Stimulated activated CD8-positive, alpha-beta memory T cell treated with anti-CD3 and anti-CD28 coated beads, Interleukin-15, amount 100 ng/mL, for 1 hour (primary cell): ENCODE measurements around the gene ENTREP3.
"Not testable (repeated sequence)": the region's sequence is repeated elsewhere in the genome, so short reads cannot be mapped to it uniquely, and the experiment has no call there.

ENCODE experiments used
- DNase-seq: peaks from one replicate; pipeline ENCODE4 v3.0.0-alpha.2; 2020; ENCODE audit warnings: low read depth

ENTREP3 gene, protein sequence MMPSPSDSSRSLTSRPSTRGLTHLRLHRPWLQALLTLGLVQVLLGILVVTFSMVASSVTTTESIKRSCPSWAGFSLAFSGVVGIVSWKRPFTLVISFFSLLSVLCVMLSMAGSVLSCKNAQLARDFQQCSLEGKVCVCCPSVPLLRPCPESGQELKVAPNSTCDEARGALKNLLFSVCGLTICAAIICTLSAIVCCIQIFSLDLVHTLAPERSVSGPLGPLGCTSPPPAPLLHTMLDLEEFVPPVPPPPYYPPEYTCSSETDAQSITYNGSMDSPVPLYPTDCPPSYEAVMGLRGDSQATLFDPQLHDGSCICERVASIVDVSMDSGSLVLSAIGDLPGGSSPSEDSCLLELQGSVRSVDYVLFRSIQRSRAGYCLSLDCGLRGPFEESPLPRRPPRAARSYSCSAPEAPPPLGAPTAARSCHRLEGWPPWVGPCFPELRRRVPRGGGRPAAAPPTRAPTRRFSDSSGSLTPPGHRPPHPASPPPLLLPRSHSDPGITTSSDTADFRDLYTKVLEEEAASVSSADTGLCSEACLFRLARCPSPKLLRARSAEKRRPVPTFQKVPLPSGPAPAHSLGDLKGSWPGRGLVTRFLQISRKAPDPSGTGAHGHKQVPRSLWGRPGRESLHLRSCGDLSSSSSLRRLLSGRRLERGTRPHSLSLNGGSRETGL

DNA sequence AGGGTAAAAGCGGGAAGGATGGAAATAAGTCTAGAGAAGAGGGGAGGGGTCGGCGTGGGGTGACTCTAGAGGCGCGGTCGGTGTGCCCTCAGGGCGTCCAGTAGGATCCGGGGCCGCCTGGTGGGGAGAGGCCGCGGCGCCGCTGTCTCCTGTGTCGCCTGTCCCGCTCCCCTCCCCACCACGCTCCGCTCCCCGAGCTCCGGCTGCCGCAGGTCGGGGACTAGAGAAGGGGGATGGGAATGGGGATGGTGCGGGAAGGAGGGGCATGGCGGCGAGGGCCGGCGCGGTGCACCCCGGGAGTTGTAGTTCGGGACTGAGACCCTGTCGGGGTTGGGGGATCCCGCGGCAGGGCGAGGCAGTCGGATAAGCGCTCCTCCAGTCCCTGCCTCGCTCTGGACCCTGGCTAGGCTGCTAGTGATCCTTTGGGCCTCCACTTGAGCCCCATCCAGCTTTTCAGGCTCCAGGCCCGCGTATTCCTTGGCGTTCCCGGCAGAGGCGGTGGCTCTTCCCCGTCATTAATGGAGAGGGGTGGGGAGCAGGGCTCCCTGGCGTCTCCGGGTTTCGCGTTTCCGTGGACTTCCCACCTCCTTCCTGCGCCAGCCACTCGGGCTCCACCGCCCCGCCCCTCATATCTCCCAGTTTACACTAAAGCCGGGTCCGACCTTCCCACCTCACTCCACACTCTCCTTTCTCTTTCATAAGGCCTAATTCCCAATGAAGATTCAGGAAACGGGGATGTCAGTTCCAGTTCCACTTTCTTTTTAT, at the start of gene ENTREP3:
Gene ENTREP3, minus strand, starts transcription at position 241 of the 765 bp plus-strand sequence. CDS start 606 bp downstream, outside the sequence.
- DNase-seq, result peak; percentile 54

DNA sequence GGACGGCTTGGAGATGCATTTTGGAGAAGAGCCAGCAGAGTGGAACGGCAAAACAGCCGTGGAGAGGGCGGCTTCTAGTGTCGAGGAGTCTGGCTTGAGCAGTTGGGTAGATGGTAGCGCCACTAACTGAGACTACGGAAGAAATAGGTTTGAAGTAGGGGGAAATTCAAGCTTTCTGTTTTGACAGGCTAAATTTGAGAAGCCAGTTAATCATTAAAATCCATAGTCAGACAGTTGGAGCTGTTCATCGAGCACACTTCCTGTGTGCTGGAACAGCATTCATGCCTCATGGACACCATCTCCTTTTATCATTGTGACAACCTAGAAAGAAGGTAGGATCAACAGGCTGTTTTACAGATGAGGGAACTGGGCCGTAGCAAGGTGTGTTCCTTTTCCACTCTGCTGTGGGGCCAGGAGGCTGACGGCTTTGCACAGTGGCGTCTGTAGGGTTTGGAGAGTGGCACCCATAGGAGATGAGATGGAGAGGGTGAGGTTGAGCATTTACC, 49.3 kb upstream of the ENTREP3 start:
- no peak for DNase-seq

- DNase-seq, result no peak
Measured at GRCh38 chr1:155301342-155301841, 46.1 kb upstream of the ENTREP3 start, which contains the start of gene PKLR. TSS of gene PKLR (minus strand) at chr1:155301438. CDS start at chr1:155301395, 43 bp downstream.

DNA sequence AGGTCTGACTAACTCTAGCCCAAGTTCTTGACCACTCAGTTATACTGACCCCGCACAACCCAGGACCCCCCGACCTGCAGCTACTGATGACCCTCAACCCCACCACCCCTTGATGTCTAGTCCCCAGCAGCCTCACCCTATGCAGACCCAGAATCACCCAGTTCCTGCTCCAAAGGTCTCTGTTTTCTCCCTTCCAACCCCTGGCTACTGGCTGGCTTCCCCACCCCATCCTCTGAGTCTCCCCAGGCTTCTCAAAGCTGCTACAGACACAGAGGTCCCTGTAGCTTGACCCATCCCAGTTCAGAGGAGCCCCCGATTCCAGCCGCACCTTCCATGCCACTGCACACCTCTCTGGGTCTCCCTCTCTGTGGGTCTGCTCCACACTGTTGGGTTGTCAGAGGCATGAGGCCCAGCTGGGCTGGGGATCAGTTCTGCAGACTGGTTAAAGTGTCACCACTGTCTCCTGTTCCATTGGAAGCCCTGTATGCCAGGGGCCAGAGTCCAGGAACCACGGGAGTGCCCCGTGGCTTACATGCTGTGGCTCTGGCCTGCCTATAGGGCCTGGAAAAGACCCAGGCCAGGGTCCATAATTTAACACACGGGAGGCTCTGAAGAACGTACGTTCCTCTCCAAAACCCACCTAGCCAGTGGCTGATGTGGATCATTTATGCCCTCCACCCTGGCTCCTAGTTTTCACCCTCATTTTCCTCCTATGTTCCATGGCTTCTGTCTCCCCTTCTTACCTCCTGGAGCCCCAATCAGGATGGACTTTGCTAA, 45.5 kb upstream of the ENTREP3 start:
- no peak for DNase-seq

DNA sequence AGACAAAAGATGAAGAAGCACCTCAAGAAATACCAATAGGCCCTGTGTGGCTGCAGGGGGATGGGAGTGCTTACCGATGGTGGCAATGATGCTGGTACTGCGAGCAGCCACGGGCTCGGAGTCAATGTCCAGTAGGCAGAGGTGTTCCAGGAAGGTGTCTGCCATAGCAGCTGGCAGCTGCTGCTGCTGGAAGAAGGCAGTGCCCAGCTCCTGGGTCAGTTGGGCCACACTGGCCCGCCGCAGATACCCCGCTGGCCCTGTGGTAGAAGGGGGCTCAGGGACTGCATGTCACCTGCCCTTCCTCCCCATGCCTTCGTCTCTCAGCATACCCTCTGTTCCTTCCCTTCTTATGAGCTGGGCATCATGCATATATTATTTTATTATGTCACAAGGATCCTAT, 44.7 kb upstream of the ENTREP3 start:
- DNase-seq, result no peak

GRCh38 chr1:155297384-155297783, 42.1 kb upstream of the ENTREP3 start:
- no peak for DNase-seq

- no peak for DNase-seq
Measured at GRCh38 chr1:155296661-155297060, 41.4 kb upstream of the ENTREP3 start.

DNA sequence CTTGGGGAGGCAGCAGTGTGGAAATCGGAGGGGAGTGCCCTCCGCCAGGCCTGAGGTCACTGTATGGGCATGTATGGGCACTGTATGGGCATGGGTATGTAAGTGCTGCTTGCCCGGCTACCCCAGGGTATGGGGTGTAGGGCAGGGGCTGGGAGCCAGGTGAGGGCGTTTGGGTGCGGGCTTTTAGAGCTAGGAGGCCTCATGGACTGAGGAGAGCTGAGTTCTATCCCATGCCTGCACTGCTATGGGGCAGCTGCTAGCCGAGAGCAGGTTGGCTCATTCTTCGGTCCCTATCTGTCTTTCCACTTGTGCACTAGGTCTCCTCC, 40.6 kb upstream of the ENTREP3 start:
- no peak for DNase-seq

DNA sequence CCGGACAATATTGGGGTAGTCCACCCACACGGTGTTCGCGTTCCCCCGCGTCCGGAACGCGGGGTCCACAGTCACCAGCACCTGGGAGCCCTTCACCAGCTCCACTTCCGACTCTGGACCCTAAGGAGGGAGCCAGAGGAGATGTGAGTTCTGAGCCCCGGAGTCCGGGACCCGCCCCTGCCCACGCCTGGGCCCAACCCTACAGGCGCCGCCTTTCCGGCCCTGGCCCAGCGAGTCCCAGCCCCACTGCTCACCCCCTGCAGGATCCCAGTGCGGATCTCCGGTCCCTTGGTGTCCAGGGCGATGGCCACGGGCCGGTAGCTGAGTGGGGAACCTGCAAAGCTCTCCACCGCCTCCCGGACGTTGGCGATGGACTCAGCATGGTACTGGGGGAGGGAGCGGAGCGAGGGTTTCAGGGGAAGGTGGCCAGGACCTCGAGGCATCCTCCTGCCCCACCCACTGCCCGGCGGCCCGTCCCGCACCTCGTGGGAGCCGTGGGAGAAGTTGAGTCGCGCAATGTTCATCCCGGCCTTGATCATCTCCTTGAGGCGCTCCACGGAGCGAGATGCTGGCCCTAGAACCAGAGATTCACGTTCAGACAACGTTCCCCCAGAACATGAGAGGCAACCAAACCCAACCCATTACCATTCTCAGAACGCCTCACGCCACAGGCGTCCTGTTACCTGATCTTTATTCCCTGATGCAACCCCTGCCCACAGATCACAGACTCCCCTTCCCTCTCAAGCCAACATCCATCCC, 40.1 kb upstream of the ENTREP3 start:
- DNase-seq, result no peak

- DNase-seq, result no peak
Measured at GRCh38 chr1:155294520-155295182, 39.4 kb upstream of the ENTREP3 start.

- no peak for DNase-seq
Measured at GRCh38 chr1:155293086-155293749, 37.9 kb upstream of the ENTREP3 start.

GRCh38 chr1:155291006-155291405, 35.7 kb upstream of the ENTREP3 start:
- not testable (repeated sequence) for DNase-seq

DNA sequence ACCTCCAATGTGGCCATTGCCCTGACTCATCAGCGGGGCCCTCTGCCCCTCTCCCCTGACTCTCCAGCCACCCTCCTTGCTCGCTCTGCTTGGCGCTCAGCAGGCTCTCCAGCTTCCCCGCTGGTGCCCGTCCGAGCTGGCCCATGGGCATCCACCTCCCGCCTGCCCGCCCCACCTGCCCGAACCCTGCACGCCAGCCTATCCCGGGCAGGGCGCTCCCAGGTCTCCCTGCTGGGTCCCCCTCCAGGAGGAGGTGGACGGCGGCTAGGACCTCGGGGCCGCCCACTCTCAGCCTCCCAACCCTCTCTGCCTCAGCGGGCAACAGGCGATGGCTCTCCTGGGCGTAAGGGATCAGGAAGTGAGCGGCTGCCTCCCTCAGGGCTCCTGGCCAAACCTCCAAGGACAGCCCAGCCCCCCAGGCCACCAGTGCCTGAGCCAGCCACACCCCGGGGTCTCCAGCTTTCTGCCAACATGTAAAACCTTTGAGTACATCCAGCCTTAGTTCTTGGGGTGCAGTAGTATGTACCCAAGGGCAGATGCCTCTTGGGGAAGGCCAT, 32.8 kb upstream of the ENTREP3 start:
- DNase-seq, result no peak

DNA sequence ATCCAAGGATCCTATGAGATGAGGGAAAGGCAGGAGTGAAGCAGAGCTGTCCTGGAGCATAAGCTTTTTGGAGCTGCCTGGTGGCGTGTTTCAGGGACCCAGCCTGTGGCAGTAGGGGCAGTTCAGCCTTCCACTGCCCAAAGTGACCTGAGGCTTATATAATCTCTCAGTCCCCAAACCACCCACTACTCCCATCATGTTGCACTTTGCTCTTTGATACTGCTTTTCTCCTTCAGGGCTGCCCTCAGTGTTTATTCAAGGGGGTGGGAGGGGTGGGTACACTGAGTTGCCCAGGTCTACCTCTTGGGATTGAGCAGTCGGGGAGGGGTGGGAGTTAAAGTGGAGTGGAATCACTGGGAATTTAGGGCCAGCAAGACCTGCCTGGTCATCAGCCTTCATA, 31.3 kb upstream of the ENTREP3 start:
- DNase-seq, result no peak

DNA sequence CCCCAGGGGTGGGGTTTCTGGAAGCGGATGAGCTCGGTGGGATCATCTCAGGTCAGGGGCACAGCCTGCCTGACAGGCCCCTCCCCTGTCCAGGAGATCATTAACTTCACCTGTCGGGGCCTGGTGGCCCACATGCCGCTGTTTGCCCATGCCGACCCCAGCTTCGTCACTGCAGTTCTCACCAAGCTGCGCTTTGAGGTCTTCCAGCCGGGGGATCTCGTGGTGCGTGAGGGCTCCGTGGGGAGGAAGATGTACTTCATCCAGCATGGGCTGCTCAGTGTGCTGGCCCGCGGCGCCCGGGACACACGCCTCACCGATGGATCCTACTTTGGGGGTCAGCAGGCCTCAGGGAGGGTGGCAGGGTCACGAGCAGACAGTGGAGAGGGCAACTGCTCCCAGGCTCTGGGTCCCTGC, 30.4 kb upstream of the ENTREP3 start:
- no peak for DNase-seq

DNA sequence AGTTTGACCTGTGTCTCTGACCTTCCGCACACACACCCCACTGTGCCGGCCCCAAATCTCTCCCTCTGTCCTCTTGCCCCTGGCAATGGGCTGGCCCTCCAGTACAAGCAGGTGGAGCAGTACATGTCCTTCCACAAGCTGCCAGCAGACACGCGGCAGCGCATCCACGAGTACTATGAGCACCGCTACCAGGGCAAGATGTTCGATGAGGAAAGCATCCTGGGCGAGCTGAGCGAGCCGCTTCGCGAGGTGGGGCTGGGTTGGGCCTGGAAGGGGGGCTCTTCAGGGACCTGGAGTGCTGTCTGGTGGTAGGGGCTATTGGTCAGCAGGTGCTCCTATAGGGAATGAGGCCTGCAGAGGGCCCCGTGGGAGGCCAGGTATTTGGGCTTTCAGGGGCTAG, 29.8 kb upstream of the ENTREP3 start:
- no peak for DNase-seq

- no peak for DNase-seq
Measured at GRCh38 chr1:155284476-155284875, 29.2 kb upstream of the ENTREP3 start.

DNA sequence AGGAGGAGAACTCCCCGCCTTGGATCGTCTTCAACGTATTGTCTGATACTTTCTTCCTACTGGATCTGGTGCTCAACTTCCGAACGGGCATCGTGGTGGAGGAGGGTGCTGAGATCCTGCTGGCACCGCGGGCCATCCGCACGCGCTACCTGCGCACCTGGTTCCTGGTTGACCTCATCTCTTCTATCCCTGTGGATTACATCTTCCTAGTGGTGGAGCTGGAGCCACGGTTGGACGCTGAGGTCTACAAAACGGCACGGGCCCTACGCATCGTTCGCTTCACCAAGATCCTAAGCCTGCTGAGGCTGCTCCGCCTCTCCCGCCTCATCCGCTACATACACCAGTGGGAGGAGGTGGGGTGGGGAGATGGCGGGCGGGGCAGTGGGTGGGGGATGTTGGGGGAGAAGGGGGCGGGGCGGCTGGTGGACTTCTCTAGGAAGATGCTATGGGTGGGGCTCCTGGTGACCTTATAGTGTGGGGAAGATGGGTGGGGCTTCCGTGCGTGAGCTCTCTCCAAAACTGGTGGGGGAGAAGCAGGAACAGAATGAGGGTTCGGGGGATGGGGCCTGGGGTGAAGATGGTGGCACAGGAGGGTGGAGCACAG, 27.3 kb upstream of the ENTREP3 start:
- no peak for DNase-seq

- no peak for DNase-seq
Measured at GRCh38 chr1:155279268-155279667, 24.0 kb upstream of the ENTREP3 start.
